Activated CD4-positive, alpha-beta T cell treated with anti-CD3 and anti-CD28 coated beads for 48 hours (primary cell): Measurements from ENCODE around the gene AP4E1.
"Not testable (repeated sequence)": the region's sequence is repeated elsewhere in the genome, so short reads cannot be mapped to it uniquely, and the experiment has no call there.

Experiments used
- DNase-seq: peaks from one replicate; pipeline ENCODE4 v3.0.0-alpha.2; 2020

Gene AP4E1

DNA sequence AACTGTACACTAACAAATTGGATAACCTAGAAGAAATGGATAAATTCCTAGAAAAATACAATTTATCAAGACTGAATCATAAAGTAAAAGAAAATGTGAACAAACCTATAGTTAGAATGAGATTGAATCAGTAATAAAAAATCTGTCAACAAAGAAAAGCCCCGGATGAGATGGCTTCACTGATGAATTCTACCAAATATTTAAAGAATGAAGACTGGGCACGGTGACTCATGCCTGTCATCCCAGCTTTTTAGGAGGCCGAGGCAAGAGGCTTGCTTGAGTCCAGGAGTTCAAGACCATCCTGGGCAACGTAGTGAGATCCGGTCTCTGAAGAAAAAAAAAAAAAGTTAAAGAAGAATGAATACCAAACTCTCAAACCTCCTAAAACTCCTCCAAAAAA lies 17.7 kb upstream of the AP4E1 start:
- no peak for DNase-seq

DNA sequence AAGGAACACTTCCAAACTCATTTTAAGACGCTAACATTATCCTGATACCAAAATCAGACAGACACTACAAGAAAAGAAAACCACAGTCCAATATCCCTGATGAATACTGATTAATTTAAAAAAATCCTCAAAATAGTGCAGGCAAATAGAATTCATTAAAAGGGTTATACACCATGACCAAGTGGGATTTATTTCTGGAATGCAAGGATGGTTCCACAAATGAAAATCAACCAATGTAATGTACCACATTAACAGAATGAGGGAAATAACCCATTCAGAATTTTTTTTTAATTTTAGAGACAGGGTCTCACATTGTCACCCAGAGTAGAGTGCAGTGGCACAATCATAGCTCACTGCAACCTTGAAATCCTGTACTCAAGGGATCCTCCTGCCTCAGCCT lies 17.3 kb upstream of the AP4E1 start:
- DNase-seq: no peak

DNA sequence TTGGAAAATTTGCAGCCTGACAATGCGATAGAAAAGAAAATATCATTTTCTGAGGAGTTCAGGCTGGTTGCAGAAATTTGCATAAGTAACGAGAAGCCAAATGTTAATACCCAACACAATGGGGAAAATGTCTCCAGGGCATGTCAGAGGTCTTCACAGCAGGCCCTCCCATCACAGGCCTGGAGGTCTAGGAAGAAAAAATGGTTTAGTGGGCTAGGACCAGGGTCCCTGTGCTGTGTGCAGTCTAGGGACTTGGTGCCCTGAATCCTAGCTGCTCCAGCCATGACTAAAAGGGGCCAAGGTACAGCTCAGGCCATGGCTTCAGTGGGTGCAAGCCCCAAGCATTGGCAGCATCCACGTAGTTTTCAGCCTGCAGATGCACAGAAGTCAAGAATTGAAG lies 14.5 kb upstream of the AP4E1 start:
- DNase-seq: no peak

DNA sequence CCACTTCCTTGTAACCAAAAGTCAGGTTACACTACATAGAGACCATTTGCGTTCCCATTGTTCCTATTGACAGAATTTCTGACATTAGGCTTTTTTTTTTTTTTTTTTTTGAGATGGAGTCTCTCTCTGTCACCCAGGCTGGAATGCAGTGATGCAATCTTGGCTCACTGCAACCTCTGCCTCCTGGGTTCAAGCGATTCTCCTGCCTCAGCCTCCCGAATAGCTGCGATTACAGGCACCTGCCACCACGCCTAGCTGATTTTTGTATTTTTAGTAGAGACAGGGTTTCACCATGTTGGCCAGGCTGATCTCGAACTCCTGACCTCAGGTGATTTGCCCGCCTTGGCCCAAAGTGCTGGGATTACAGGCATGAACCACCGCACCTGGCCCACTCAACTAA lies 7.1 kb upstream of the AP4E1 start:
- not testable (repeated sequence) for DNase-seq

DNA sequence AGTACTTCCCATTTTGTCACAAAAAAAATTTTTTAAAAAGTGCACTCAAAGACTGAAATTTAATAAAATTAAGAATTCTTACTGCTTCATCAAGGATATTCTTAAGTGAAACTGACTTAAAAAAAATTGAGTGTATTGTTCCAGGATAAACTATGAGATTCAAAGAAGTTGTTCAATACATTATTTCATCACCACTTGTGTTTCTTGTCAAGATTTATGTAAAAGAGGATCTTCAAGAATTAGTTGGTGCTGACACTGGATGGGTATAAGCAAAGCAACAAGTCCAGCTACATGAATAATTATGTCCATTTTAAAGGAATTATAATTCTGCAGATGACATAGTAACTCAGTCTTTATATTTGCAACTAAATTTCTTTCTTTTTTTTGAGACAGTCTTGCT lies 4.3 kb upstream of the AP4E1 start:
- DNase-seq: no peak

DNA sequence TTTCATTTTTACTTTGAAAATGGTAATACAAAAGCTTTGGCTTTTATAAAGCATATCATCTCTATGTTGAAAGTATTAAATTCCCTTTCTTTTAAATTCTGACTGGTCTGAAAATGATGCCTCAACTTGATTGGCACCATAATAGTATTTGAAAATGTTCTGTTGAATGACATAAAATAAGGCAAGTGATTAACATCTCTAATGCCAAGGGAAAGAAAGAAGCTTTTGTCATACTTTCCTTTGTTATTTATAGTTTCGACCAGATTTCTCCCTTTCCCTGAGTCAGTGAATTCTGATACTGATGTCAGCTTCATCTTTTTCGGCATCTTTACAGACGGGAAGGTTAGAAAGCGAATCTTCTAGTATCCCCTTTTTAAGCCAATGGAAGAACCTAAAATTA lies 3.4 kb upstream of the AP4E1 start:
- no peak for DNase-seq

DNA sequence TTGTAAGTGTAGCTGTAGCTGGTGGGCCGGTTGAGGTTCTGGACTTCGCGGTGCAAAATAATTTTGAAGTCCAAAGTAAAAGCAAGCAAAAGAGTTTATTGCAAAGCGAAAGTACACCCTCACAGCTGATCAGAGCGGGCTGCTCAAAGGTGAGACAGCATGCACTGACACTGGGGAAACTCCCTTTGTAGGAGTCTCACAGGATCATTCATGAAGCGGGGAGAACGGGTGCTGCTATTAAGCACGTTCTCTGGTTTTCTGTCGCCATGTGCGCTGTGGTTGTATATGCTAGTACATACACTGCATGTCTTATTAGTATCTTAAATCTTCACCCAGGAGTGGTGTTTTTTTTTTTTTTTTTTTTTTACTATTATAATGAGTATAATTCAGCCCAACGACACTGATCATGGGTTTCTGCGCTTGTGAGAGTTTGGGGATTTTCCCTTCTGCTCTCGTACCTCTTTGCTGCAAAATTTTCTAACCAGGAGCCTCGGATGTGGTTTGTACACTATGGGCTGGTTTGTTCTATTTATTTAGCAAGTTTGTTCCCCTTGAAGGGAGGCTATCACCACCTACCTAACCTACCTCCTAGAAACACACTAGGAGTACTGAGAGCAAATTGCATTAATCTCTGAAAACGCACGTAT lies 1.4 kb upstream of the AP4E1 start:
- DNase-seq: peak; percentile 87

DNA sequence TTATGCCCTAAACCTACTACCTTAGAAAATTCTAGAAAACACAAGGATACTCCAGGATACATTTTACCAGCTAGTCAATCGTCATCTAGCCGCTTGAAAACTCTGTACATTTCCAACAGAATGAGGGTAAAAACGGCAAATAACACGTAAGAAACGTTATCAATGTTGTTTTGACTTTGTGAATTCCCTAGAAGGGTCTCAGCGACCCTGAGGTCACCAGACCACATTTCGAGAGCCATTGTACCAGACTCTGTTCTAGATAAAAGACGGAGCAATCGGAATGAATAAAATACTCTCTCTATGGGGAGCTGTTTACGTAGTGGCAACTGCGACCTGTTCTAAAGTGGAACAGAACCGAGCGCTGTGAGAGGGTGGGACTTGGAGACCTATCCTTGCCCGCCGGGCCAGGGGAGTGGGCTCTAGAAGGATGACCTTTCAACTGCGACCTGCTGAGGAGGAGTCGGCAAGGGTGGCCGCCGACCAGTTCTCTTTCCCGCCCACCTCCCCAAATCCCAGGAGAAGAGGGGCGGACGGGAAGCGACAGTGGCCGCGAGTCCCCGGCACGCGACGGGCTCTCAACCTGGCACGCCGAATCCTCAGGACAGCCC lies 778 bp upstream of the AP4E1 start:
- DNase-seq: peak; percentile 62

DNA sequence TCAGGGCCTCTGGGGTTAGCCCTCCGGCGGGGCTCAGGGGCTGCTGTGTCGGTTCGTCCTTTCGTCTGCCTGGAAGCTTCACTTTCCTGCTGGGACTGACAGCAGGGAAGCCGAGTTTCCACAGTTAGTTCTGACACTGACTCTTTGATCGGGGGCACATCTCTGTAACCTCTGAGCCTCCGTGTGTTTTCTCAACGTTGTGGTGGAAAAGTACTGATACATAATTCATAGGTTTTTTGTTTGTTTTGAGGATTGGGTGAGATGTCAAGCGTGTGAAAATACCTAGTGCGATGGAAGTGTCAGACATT lies 481 bp downstream of the AP4E1 start:
- DNase-seq: no peak

DNA sequence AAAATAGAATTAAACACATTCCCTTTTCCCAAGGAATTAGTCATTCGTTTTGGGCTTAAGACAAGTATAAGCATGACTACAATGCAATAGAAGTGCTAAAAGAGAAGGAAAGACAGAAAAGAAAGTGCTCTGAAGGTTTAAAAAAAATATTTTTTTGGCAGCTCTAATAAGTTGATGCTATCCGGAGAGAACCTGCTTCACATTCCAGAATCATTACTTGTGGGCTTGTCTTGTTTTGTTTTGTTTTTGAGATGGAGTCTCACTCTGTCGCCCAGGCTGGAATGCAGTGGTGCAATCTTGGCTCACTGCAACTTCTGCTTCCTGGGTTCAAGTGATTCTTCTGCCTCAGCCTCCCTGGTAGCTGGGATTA lies 1.9 kb downstream of the AP4E1 start:
- not testable (repeated sequence) for DNase-seq

DNA sequence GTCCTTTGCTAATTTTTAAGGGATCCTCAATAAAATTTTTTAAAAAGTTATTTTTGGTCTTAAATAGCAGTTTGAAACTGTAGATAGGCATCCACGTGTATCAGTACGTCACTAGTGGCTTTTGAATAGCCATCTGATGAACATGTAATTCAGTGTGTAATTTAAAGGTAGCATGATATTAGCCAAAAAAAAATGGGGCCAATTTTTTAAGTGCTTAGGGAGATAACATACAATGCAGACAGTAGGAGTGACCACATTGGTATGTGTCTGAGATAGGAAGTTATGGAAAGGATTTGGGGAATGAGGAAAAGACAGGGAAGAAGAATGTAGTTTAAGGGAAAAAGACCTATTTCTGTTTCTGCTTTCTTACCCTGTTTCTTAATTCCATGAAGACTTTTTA lies 2.5 kb downstream of the AP4E1 start:
- no peak for DNase-seq

DNA sequence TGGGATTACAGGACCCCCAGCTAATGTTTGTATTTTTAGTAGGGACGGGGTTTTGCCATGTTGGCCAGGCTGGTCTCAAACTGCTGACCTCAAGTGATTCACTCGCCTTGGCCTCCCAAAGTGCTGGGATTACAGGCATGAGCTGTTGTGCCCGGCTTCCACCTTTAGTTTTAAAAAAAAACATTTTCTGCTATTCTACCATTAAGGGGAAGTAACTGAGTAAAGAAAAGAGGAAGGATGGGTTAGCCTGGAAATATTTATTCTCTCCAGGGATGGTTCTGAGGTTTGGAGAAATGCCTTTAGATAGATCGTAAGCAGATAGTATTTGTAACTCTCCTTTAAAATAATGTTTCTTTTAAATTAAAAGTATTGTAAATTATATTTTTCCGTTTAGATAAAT lies 3.1 kb downstream of the AP4E1 start:
- no peak for DNase-seq

DNA sequence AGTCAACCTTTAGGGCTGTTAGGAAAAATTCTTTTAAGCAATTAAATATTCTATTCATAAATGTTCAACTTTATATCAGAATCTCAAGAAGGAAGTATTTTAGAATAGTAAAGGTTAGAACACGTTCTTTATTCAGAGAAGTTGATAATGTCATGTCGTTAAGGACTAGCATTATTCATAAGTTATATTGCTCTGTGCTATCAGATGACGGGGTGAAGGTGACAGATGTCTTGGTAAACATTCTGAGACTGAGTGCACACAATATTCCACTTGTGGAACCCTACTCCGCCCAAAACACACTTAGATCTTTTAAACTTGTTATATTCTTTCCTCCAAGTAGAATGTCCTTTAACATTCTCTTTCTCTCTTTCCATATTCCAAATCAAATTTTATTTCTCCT lies 7.9 kb downstream of the AP4E1 start:
- no peak for DNase-seq

DNA sequence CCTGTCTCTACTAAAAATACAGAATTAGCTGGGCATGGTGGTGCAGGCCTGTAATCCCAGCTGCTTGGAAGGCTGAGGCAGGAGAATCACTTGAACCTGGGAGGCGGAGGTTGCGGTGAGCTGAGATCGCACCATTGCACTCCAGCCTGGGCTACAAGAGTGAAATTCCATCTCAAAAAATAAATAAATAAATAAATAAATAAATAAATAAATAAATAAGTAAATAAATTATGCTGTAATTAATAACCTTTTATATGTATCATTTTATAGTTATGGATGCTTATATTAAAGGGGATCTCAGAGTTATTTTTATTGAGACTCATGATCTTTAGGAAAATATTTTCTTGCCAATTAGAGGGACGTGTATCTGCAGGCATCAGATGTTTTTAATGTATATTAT lies 10.9 kb downstream of the AP4E1 start:
- not testable (repeated sequence) for DNase-seq

DNA sequence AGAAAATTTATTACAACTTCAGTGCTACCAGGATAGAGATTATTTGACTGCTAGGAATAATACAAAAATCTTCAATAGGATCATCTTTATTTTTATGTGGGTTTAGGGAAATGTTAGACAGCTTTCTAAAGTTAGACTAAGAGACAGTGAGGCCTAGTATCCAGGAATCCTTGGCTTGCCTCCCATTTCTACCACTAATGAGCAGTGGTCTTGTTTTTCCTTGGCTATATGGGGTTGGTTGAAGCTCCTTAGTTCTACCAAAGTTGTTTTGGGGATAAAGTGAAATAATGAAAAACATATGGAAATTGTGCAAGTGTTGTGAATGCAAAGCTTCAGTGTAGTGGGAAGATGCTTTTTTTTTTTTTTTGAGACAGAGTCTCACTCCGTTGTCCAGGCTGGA lies 16.8 kb downstream of the AP4E1 start:
- no peak for DNase-seq

DNA sequence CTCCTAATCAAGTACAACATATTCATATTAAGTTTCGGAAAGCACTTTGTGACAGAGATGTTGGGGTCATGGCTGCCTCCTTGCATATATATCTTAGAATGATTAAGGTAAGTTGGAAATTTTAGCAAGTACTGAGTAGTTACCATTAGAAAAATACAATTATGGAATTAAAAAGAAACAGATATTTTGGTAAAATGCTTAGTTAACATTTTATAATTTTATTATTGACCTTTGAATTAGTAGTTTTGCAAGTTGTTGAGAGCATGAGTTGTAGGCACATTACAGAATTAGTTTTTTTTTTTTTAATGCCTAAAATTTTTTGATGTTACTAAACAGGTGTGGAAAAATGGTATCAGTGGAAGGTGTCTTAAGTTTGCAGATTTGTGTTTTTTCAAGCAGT lies 20.6 kb downstream of the AP4E1 start:
- DNase-seq: no peak

DNA sequence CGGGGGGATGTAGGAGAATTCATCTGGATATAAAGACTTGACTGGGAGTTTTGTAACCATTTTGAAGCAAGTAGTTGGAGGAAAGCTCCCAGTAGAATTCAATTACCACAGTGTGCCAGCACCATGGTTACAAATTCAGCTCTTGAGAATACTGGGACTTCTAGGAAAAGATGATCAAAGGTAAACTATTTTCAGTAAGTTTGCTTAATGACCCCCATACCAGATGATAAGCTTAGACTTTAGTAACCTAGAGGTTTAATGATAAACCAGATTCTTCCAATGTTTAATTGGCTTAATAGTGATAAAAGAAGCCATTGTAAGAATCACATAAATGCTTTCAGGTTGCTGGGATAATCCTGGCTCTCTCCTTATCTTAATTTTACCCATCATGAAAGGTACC lies 22.3 kb downstream of the AP4E1 start:
- DNase-seq: no peak

DNA sequence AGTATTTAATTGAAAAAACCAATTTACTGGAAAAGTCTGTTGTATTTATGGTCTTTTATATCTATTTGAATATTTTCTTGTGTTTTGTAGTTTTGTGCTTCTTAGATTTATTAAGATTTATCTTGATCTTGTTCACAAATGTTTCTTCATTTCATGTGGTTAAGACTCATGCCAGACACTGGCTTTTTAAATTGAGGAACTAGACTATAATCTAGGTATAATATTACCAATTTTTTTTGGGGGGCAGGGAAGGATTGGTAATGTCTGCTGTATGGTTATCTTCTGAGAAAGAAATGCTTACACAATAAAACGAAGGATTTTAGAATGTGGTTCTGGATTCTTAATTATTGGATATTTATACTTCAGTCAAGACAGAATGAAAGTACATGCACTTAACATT lies 24.9 kb downstream of the AP4E1 start:
- no peak for DNase-seq

DNA sequence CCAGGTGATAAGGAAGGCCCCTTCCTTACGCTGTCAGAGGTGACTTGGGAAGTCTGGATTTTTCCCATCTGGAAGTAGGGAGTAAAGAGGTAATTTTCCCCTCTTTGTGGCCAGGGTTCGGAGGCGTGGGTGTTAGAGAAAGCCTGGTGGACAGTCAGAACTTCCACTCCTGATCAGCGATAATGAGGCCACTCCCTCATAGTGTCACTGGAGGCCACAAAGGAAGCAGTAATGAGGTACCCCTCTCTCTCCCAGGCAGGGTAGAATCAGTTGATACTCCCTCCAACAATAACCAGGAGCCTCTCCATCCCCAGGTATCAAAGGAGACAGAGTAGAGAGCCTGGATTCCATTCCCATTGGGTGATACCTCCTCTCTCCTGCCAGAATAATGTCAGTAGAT lies 30.0 kb downstream of the AP4E1 start:
- DNase-seq: no peak

DNA sequence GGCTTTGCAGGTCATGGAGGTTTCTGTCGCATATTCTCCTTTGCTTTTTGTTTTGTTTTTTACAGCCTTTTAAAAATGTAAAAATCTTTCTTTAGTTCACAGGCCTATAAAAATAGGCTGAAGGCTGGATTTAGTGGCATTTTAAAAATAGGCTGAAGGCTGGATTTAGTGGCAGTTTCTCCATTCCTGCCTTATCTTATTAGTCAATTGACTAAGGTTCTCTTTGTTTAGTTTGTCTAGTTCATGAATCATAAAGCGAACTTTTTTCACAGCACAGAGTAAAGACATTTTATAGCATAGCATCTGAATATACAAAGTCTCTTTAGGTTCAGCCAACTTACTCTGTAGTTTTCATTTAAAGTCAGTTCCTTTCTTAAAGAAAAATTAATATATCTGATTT lies 31.4 kb downstream of the AP4E1 start:
- no peak for DNase-seq

DNA sequence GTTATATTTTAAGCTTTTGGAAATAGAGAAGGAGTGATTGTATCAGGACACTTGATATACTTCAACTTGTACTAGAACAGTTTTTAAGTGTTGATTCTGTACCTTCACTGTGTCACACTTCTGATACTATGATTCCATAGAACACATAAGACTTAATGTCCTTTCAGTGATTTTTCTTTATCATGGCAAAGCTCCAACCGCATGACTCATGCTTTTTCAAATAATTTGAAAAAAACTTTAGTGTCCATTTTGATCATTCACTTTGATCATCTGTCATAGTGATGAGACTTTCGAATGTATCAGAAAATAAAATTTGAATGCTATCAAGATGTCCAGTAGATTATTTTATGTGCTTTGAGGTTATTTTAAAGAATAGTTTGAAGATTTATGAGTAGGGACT lies 32.0 kb downstream of the AP4E1 start:
- no peak for DNase-seq

DNA sequence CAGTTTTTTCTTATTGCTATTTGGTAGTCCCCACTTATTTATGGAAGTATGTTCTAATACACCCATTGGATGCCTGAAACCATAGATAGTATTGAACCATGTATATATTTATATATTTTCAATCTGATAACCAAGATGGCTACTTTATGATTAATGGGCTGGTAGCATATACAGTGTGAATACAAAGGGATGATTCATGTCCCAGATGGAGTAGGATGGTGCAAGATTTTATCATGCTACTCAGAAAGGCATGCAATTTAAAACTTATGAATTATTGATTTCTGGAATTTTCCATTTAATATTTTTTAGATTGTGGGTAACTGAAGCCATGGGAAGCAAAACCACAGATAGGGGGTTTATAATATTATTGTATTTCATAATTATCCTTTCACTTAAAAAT lies 35.2 kb downstream of the AP4E1 start:
- DNase-seq: no peak

DNA sequence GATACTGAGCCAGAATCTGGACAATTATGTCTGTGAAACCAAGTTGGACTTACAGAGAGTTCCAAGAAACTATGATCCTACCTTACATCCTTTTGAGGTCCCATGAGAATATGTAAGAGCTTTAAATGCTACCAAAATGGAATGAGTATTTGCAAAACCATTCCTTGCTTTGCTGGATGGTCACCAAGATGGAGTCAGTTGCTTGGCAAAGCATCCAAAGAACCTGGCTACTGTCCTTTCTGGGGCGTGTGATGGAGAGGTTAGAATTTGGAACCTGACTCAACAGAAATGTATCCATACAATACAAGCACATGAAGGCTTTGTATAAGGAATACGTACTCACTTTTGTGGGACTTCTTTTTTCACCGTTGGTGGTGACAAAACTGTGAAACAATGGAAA lies 36.2 kb downstream of the AP4E1 start:
- DNase-seq: no peak

DNA sequence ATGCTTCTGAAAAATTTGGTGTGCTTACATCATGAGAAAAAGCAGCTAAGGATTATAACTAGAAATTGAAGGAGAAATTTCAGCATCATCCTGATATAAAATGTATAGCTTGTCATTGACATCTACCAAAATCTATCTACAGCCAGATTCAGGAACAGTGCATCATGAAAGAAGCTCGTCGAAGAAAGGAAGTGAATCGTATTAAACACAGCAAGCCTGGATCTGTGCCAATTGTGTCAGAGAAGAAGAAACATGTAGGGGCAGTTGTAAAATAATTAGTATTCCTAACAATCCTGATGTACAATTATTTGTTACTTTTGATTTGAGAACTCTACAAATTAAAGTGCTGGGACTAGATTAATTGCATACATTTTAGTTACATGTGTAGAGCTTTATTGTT lies 37.2 kb downstream of the AP4E1 start:
- DNase-seq: no peak

DNA sequence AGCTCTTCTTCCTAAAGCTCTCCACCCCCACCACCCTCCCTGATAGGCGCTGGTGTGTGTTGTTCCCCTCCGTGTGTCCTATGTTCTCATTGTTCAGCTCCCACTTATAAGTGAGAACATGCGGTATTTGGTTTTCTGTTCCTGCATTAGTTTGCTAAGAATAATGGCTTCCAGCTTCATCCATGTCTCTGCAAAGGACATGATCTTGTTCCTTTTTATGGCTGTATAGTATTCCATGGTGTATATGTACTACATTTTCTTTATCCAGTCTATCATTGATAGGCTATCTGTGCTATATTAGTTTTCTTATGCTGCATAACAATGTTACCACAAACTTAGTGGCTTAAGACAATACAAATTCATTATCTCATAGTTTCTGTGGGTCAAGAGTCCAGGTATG lies 42.3 kb downstream of the AP4E1 start:
- DNase-seq: not testable (repeated sequence)

DNA sequence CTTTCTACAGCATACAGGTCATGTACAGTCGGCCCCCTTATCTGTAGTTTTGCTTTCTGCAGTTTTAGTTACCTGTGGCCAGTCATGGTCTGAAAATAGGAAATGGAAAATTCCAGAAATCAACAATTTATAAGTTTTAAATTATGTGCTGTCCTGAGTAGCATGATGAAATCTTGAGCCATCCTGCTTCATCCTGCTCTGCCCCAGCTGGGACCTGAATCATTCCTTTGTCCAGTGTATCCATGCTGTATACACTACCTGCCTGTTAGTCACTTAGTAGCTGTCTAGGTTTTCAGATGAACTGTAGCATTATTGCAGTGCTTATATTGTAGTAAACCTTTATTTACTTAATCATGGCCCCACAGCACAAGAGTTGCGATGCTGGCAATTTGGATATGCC lies 44.8 kb downstream of the AP4E1 start:
- no peak for DNase-seq
